Keratinocyte (primary cell): ENCODE data around the gene FBN2. TPM values are rescaled to one million over a fixed set of nuclear protein-coding genes. Genes with fewer than 3 reads are reported as not detected.

Source experiments
- DNase-seq: peaks from one replicate; pipeline ENCODE4 v3.0.0-alpha.2; 2011; ENCODE audit warnings: low read depth, missing footprints, low spot score
- FAIRE-seq: peaks from 2 replicates; lab custom pipeline; 2011; peaks lifted over from hg19 to GRCh38; lab: Jason Lieb, UNC
- H2AFZ ChIP-seq: 2 replicates; pipeline ENCODE4 v1.6.0; 2012; ENCODE audit warnings: low read length, control low read depth, inconsistent platforms; ENCODE audit not compliant: control insufficient read depth
- H3K27ac ChIP-seq: 2 replicates; pipeline ENCODE4 v1.5.1; 2011; ENCODE audit warnings: low read length; ENCODE audit not compliant: control insufficient read depth, insufficient read depth
- H3K27me3 ChIP-seq: 3 replicates; pipeline ENCODE4 v1.6.0; 2011; ENCODE audit warnings: low read length; ENCODE audit not compliant: control insufficient read depth, insufficient read depth; ENCODE audit errors: extremely low read depth
- H3K36me3 ChIP-seq, 2 experiments: 2 replicates in 1 of 2; 3 replicates in 1 of 2; pipeline ENCODE4 v1.5.1; 2011; ENCODE audit warnings: low read length in 2 of 2, mild to moderate bottlenecking in 1 of 2; ENCODE audit not compliant: control insufficient read depth in 2 of 2, insufficient read depth in 2 of 2; ENCODE audit errors: extremely low read depth in 1 of 2
- H3K4me1 ChIP-seq: 3 replicates; pipeline ENCODE4 v1.5.1; 2011; ENCODE audit warnings: low read length; ENCODE audit not compliant: control insufficient read depth, insufficient read depth; ENCODE audit errors: extremely low read depth
- H3K4me2 ChIP-seq: 3 replicates; pipeline ENCODE4 v1.6.0; 2011; ENCODE audit warnings: low read depth, low read length; ENCODE audit not compliant: control insufficient read depth, insufficient read depth; ENCODE audit errors: extremely low read depth
- H3K4me3 ChIP-seq, 3 experiments: fragments of 200-600 bp in 1 of 3; sonication (generic) in 1 of 3; 2 replicates in 2 of 3; 3 replicates in 1 of 3; pipeline ENCODE4 v1.5.1; 2011 to 2016; ENCODE audit warnings: low read length in 3 of 3, mild to moderate bottlenecking in 3 of 3, control low read depth in 2 of 3, inconsistent platforms in 1 of 3, low read depth in 1 of 3, mixed read lengths in 1 of 3, mixed run types in 1 of 3, moderate library complexity in 1 of 3; ENCODE audit not compliant: control insufficient read depth in 2 of 3, insufficient read depth in 2 of 3; ENCODE audit errors: extremely low read depth in 1 of 3
- H3K79me2 ChIP-seq: 2 replicates; pipeline ENCODE4 v1.6.0; 2012; ENCODE audit warnings: low read length; ENCODE audit not compliant: control insufficient read depth, insufficient read depth
- H3K9ac ChIP-seq: 3 replicates; pipeline ENCODE4 v1.6.0; 2011; ENCODE audit warnings: low read length; ENCODE audit not compliant: control insufficient read depth, insufficient read depth; ENCODE audit errors: extremely low read depth
- H3K9me1 ChIP-seq: 3 replicates; pipeline ENCODE4 v1.6.0; 2011; ENCODE audit warnings: low read length; ENCODE audit not compliant: control insufficient read depth, insufficient read depth; ENCODE audit errors: extremely low read depth
- H3K9me3 ChIP-seq: 2 replicates; pipeline ENCODE4 v1.5.1; 2012; ENCODE audit warnings: low read depth, low read length; ENCODE audit not compliant: control insufficient read depth
- H4K20me1 ChIP-seq: 3 replicates; pipeline ENCODE4 v1.6.0; 2011; ENCODE audit warnings: low read length; ENCODE audit not compliant: control insufficient read depth, insufficient read depth; ENCODE audit errors: extremely low read depth
- EZH2 ChIP-seq: IDR thresholded peaks from one replicate; pipeline ENCODE4 v1.6.1; 2012; ENCODE audit warnings: inconsistent platforms, mild to moderate bottlenecking, low read length, moderate library complexity
- dilution Hi-C: fragments of 300-500 bp; cut with MboI; formaldehyde crosslinking; loops from one replicate; pipeline ENCODE4 v1.7.0; 2020; ENCODE audit warnings: low sequenced_read_pairs; ENCODE audit not compliant: extremely low pct_ligation_motif_present
- polyA plus RNA-seq, 5 experiments: library from polyadenylated mRNA; depleted of rRNA in 3 of 5; stranded (reverse) in 3 of 5; stranded (forward) in 1 of 5; unstranded in 1 of 5; fragments of >200 nt; gene quantifications; 1 replicate in 1 of 5; 2 replicates in 3 of 5; 3 replicates in 1 of 5; pipeline versions ENCODE4 v1.2.1 to v1.2.3, GENCODE V29; 2011 to 2012; ENCODE audit warnings: missing spikeins in 2 of 5, low read depth in 1 of 5, low replicate concordance in 1 of 5
- TF ChIP-seq, protein P1 (sequence below), 3 experiments: IDR thresholded peaks in 1 of 3; conservative IDR thresholded peaks in 1 of 3; optimal IDR thresholded peaks in 1 of 3; 2 replicates in 2 of 3; 3 replicates in 1 of 3; pipeline versions ENCODE3 to v1.5.1; 2011; ENCODE audit warnings: low read length in 3 of 3, mild to moderate bottlenecking in 3 of 3, moderate library complexity in 2 of 3, control low read depth in 1 of 3, inconsistent platforms in 1 of 3; ENCODE audit not compliant: insufficient read depth in 2 of 3; ENCODE audit errors: extremely low read depth in 1 of 3

The FBN2 gene
- polyA plus RNA-seq, 1 donor (not counting 4 experiments of a cell fraction or from before 2014, with no cell fraction given): 30.1 TPM

DNA sequence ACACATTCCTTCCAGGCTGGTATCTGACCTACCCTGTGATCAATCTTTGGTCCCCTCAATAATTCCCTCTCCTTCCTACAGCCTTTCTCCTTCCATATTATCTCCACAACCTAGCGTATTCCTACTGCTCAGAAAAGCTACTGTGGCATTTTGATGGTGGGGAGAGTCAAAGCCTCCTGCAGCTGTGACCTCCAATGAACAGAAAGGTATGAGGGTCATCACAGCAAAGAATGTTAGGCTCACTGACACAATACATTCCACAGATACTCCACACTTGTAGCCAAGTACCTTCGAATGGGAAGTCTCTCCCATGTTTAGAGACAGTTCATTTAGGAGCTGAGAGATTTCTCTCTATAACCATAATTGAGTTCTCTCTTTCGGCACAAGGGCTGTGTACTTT, 5.9 kb downstream of the FBN2 start:
- H3K4me2 ChIP-seq: no peak overlapping the region

DNA sequence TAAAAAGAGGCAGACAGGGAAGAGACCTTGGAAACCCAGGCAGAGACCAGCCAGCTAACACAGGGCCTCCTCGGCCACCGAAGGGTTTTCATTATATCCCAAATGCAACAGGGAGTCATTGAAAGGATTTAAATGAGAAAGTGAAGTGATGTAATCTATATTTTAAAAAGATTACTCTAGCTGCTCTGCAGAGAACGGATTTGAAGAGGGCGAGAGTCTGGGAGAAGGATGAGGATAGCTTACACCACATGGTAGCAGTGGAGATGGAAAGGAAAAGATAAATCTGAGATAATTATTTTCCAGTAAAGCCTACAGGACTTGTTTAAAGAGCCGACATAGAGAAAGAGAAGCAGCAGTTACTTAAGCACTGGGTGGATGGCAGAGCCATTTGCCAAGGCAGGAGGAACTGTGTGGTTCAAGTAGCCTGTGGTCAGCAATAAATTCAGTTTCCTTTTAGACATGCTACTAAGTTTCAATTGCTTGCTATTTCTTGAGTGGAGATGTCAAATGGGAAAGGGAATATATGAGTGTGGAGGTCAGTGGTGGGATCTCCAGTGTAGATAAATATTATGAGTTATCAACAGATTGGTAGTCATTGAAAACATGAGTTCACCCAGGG, 9.3 kb downstream of the FBN2 start:
- H3K9me1 ChIP-seq: no peaks in the 10 kb centered on the region
- H3K4me1 ChIP-seq: no peaks in the 10 kb centered on the region
- H3K27me3 ChIP-seq: no peaks in the 10 kb centered on the region
- no peak overlapping the region for H3K4me3 ChIP-seq
- dilution Hi-C loops: no loop called here
- no peak overlapping the region for H2AFZ ChIP-seq
- TF ChIP-seq, protein P1, sequence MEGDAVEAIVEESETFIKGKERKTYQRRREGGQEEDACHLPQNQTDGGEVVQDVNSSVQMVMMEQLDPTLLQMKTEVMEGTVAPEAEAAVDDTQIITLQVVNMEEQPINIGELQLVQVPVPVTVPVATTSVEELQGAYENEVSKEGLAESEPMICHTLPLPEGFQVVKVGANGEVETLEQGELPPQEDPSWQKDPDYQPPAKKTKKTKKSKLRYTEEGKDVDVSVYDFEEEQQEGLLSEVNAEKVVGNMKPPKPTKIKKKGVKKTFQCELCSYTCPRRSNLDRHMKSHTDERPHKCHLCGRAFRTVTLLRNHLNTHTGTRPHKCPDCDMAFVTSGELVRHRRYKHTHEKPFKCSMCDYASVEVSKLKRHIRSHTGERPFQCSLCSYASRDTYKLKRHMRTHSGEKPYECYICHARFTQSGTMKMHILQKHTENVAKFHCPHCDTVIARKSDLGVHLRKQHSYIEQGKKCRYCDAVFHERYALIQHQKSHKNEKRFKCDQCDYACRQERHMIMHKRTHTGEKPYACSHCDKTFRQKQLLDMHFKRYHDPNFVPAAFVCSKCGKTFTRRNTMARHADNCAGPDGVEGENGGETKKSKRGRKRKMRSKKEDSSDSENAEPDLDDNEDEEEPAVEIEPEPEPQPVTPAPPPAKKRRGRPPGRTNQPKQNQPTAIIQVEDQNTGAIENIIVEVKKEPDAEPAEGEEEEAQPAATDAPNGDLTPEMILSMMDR (optimal IDR thresholded peaks at IDR 0.05 in 1 of 3, IDR thresholded peaks at IDR 0.05 in 1 of 3, conservative IDR thresholded peaks at IDR 0.05 in 1 of 3; ENCODE audit: extremely low read depth in 1 of 3, insufficient read depth in 2 of 3, low read length in 3 of 3): no peak
- TF ChIP-seq EZH2: no peak
- no peaks in the 10 kb centered on the region for H4K20me1 ChIP-seq
- no peak overlapping the region for H3K27ac ChIP-seq
- H3K4me2 ChIP-seq: no peak overlapping the region
- no peak overlapping the region for H3K9ac ChIP-seq
- peaks cover 6 to 26% of the 10 kb centered on the region in 2 experiments for H3K36me3 ChIP-seq
- H3K79me2 ChIP-seq: peaks cover 4% of the 10 kb centered on the region
- H3K9me3 ChIP-seq: no peaks in the 10 kb centered on the region
- DNase-seq (no peak), FAIRE-seq (no peak)

More for the DNA sequence above, 5.9 kb downstream of the FBN2 start:
- Histone ChIP-seq H3K9me3 (no peaks in the 10 kb centered on the region), H3K4me3 (no peak overlapping the region), H2AFZ (no peak overlapping the region), H3K9ac (no peak overlapping the region), H3K27me3 (no peaks in the 10 kb centered on the region), H4K20me1 (no peaks in the 10 kb centered on the region), H3K9me1 (no peaks in the 10 kb centered on the region), H3K79me2 (peaks cover 15% of the 10 kb centered on the region), H3K27ac (no peak overlapping the region), H3K36me3 (peaks cover 4 to 15% of the 10 kb centered on the region in 2 experiments), H3K4me1 (peaks cover 12% of the 10 kb centered on the region)
- DNase-seq (no peak), FAIRE-seq (no peak)
- no peak for TF ChIP-seq EZH2
- TF ChIP-seq, protein P1 (optimal IDR thresholded peaks at IDR 0.05 in 1 of 3, IDR thresholded peaks at IDR 0.05 in 1 of 3, conservative IDR thresholded peaks at IDR 0.05 in 1 of 3; ENCODE audit: extremely low read depth in 1 of 3, insufficient read depth in 2 of 3, low read length in 3 of 3): no peak
- dilution Hi-C loops: no loop called here
